ENCODE measurements around the gene SDK1. TPM values are rescaled to one million over a fixed set of nuclear protein-coding genes. Genes with fewer than 3 reads are reported as not detected.

SDK1 gene
- total RNA-seq, 1 donor from 2014 or later: 37.6 TPM

- H3K4me1 Mint-ChIP-seq (ENCODE audit: low read depth): no peaks in the 10 kb centered on the region
- H3K27ac Mint-ChIP-seq: peak overlapping the region; percentile 45
- H3K27me3 Mint-ChIP-seq: no peaks in the 10 kb centered on the region
- H3K4me3 Mint-ChIP-seq (ENCODE audit: low read depth): no peak overlapping the region
- TF ChIP-seq CTCF (IDR thresholded peaks at IDR 0.05; ENCODE audit: unreplicated experiment): no peak
- H3K36me3 Mint-ChIP-seq (ENCODE audit: insufficient read depth): peaks cover 3% of the 10 kb centered on the region
- no peaks in the 10 kb centered on the region for H3K9me3 Mint-ChIP-seq (ENCODE audit: low read depth)
- DNase-seq (ENCODE audit: low spot score, unreplicated experiment): no peak
Measured at GRCh38 chr7:4166340-4166739, 865.3 kb downstream of the SDK1 start.

GRCh38 chr7:4166807-4167206 is 865.8 kb downstream of the SDK1 start:
- TF ChIP-seq CTCF (IDR thresholded peaks at IDR 0.05; ENCODE audit: unreplicated experiment): no peak
- no peaks in the 10 kb centered on the region for H3K4me1 Mint-ChIP-seq (ENCODE audit: low read depth)
- no peak overlapping the region for H3K27ac Mint-ChIP-seq
- H3K4me3 Mint-ChIP-seq (ENCODE audit: low read depth): no peak overlapping the region
- peaks cover 3% of the 10 kb centered on the region for H3K36me3 Mint-ChIP-seq (ENCODE audit: insufficient read depth)
- no peaks in the 10 kb centered on the region for H3K27me3 Mint-ChIP-seq
- H3K9me3 Mint-ChIP-seq (ENCODE audit: low read depth): no peaks in the 10 kb centered on the region
- no peak for DNase-seq (ENCODE audit: low spot score, unreplicated experiment)

GRCh38 chr7:4167385-4167910 is 866.4 kb downstream of the SDK1 start:
- H3K4me1 Mint-ChIP-seq (ENCODE audit: low read depth): no peaks in the 10 kb centered on the region
- no peak for DNase-seq (ENCODE audit: low spot score, unreplicated experiment)
- peaks cover 3% of the 10 kb centered on the region for H3K36me3 Mint-ChIP-seq (ENCODE audit: insufficient read depth)
- no peak for TF ChIP-seq CTCF (IDR thresholded peaks at IDR 0.05; ENCODE audit: unreplicated experiment)
- no peaks in the 10 kb centered on the region for H3K27me3 Mint-ChIP-seq
- H3K9me3 Mint-ChIP-seq (ENCODE audit: low read depth): no peaks in the 10 kb centered on the region
- no peak overlapping the region for H3K4me3 Mint-ChIP-seq (ENCODE audit: low read depth)
- no peak overlapping the region for H3K27ac Mint-ChIP-seq

- TF ChIP-seq CTCF (IDR thresholded peaks at IDR 0.05; ENCODE audit: unreplicated experiment): no peak
- no peak for DNase-seq (ENCODE audit: low spot score, unreplicated experiment)
- Mint-ChIP-seq H3K36me3 (ENCODE audit: insufficient read depth) (peaks cover 1% of the 10 kb centered on the region), H3K4me1 (ENCODE audit: low read depth) (no peaks in the 10 kb centered on the region), H3K27me3 (no peaks in the 10 kb centered on the region), H3K27ac (peak overlapping the region; percentile 71), H3K4me3 (ENCODE audit: low read depth) (no peak overlapping the region), H3K9me3 (ENCODE audit: low read depth) (no peaks in the 10 kb centered on the region)
Measured at GRCh38 chr7:4168041-4168440, 867.0 kb downstream of the SDK1 start.

- TF ChIP-seq CTCF (IDR thresholded peaks at IDR 0.05; ENCODE audit: unreplicated experiment): no peak
- Mint-ChIP-seq H3K9me3 (ENCODE audit: low read depth) (no peaks in the 10 kb centered on the region), H3K27ac (peak overlapping the region; percentile 71), H3K4me1 (ENCODE audit: low read depth) (peaks cover 3% of the 10 kb centered on the region), H3K36me3 (ENCODE audit: insufficient read depth) (no peaks in the 10 kb centered on the region), H3K4me3 (ENCODE audit: low read depth) (no peak overlapping the region), H3K27me3 (no peaks in the 10 kb centered on the region)
- no peak for DNase-seq (ENCODE audit: low spot score, unreplicated experiment)
Measured at GRCh38 chr7:4168541-4168940, 867.5 kb downstream of the SDK1 start.
